Tibial artery (tissue), 4 donors: ENCODE data around the gene C1orf198.
"Not testable (repeated sequence)": the region's sequence is repeated elsewhere in the genome, so short reads cannot be mapped to it uniquely, and the experiment has no call there.

Experiments used
- DNase-seq, 2 donors: peaks; one replicate each; pipeline ENCODE4 v3.0.0-alpha.2; 2019
- H3K27ac ChIP-seq, 2 donors: fragments of 200-600 bp; sonication (generic) in 1 of 2; 1 replicate in 1 of 2; 2 replicates in 1 of 2; pipeline ENCODE4 v1.5.1; 2018 to 2019; ENCODE audit warnings: mild to moderate bottlenecking in 1 of 2
- H3K27me3 ChIP-seq, 2 donors: fragments of 200-600 bp; sonication (generic) in 1 of 2; one replicate each; pipeline versions ENCODE4 v1.5.1 to v1.6.0; 2016 to 2019
- H3K36me3 ChIP-seq, 3 donors: fragments of 200-600 bp; sonication (generic) in 2 of 3; one replicate each; pipeline ENCODE4 v1.5.1; 2016 to 2019; ENCODE audit warnings: mild to moderate bottlenecking in 2 of 3
- H3K4me1 ChIP-seq, 4 donors: fragments of 200-600 bp; sonication (generic) in 2 of 4; 1 replicate in 3 of 4; 2 replicates in 1 of 4; pipeline ENCODE4 v1.5.1; 2016 to 2019
- H3K4me3 ChIP-seq, 2 donors: fragments of 200-600 bp; sonication (generic) in 1 of 2; 1 replicate in 1 of 2; 2 replicates in 1 of 2; pipeline ENCODE4 v1.5.1; 2018 to 2019; ENCODE audit warnings: mild to moderate bottlenecking in 2 of 2
- H3K9me3 ChIP-seq, 3 donors: fragments of 200-600 bp; sonication (generic) in 1 of 3; one replicate each; pipeline ENCODE4 v1.5.1; 2016 to 2019
- intact Hi-C: fragments of 100-400 bp; cut with DNase I; formaldehyde crosslinking; loops from one replicate; pipeline ENCODE4 v1.15.0; 2023; ENCODE audit warnings: low total_unique reads
- TF ChIP-seq, protein P1 (sequence below), 2 experiments: fragments of 200-600 bp in 1 of 2; fragments of 450-650 bp in 1 of 2; IDR thresholded peaks; one replicate each; pipeline ENCODE4 v1.5.1; 2017 to 2019; ENCODE audit warnings: antibody characterized with exemption in 2 of 2, mild to moderate bottlenecking in 1 of 2, moderate library complexity in 1 of 2

The C1orf198 gene

DNA sequence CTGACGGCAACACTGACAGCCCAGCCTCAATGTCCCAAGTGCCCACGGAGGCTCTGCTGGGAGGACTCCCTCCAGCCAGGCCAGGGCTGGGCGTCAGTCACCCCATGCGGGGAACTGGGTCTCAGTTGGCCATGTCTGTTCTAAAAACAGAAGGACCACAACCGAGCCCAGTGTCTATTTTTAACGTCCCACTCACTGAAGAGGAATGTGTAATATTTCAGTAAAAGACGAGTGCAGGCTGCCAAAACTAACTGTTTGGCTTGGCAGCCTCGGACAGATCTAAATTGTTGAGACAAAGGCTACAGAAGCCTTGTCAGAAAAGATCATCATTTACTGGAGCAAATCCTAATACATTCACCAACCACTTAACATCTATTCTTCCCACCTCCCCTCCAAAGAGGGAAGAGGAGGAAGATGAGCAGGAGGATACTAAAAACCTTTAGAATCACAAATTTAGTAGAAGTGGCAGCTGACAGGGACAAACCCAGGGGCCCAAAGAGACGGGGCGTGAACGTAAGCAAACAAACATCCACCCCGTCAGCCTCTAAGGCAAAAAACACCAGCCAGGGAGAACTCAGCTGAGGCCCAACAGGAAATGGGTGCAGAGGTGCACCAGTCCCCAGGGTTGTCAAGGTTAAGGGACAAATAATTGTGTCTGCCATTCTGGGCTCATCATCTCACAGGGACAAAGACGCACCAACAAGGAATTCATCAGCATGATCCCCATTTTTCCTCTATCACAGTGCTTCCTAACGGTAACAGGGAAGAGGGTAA is 18.7 kb downstream of the C1orf198 start:
- peak; percentile 87 to 93 for DNase-seq
- Histone ChIP-seq H3K27ac (peak overlapping the region; percentile 89 to 97), H3K9me3 (no peaks in the 10 kb centered on the region), H3K27me3 (no peaks in the 10 kb centered on the region), H3K4me1 (peaks cover 5 to 95% (median 64%) of the 10 kb centered on the region in 4 donors), H3K36me3 (peaks cover 13 to 29% (median 17%) of the 10 kb centered on the region in 3 donors), H3K4me3 (no peak overlapping the region)
- intact Hi-C loops = no loop called here
- TF ChIP-seq, protein P1, sequence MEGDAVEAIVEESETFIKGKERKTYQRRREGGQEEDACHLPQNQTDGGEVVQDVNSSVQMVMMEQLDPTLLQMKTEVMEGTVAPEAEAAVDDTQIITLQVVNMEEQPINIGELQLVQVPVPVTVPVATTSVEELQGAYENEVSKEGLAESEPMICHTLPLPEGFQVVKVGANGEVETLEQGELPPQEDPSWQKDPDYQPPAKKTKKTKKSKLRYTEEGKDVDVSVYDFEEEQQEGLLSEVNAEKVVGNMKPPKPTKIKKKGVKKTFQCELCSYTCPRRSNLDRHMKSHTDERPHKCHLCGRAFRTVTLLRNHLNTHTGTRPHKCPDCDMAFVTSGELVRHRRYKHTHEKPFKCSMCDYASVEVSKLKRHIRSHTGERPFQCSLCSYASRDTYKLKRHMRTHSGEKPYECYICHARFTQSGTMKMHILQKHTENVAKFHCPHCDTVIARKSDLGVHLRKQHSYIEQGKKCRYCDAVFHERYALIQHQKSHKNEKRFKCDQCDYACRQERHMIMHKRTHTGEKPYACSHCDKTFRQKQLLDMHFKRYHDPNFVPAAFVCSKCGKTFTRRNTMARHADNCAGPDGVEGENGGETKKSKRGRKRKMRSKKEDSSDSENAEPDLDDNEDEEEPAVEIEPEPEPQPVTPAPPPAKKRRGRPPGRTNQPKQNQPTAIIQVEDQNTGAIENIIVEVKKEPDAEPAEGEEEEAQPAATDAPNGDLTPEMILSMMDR (IDR thresholded peaks at IDR 0.05) = no peak

DNA sequence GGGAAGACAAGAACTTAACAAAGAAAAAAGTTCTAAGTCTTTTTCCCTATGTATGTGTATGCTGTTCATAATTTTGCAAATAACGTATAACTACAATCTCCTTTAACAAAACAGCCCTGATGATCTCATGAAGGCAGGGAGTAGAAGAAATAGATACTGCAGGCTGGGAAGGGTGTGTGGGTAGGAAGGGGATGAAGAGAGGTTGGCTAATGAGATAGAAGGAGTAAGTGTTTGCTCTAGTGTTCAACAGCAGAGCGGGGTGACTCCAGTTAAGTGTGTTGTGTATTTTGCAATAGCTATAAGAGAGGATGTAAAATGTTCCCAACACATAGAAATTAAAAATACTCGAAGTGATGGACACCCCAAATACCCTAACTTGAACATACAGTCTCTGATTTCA is 20.1 kb downstream of the C1orf198 start:
- Histone ChIP-seq H3K27me3 (no peaks in the 10 kb centered on the region), H3K4me3 (no peak overlapping the region), H3K27ac (peak overlapping the region; percentile 89 to 97), H3K36me3 (peaks cover 11 to 24% (median 19%) of the 10 kb centered on the region in 3 donors), H3K4me1 (peaks cover 5 to 90% (median 58%) of the 10 kb centered on the region in 4 donors), H3K9me3 (no peaks in the 10 kb centered on the region)
- TF ChIP-seq, protein P1 (IDR thresholded peaks at IDR 0.05) = no peak
- intact Hi-C loops = no loop called here
- DNase-seq = no peak

DNA sequence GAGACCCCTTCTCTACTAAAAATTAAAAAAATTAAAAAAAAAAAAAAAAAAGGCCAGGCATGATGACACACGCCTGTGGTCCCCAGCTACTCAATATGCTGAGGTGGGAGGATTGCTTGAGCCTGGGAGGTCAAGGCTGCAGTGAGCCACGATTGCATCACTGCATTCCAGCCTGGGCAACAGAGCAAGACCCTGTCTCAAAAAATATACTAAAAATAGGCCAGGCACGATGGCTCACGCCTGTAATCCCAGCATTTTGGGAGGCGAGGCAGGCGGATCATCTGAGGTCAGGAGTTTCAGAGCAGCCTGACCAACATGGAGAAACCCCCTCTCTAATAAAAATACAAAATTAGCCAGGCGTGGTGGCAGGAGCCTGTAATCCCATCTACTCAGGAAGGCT is 23.1 kb downstream of the C1orf198 start:
- H3K27me3 ChIP-seq, H3K4me3 ChIP-seq, intact Hi-C loops, H3K9me3 ChIP-seq: not testable (repeated sequence)
- H3K36me3 ChIP-seq = peaks cover 21 to 36% (median 22%) of the 10 kb centered on the region in 3 donors
- peak overlapping the region; percentile 37 to 56 for H3K27ac ChIP-seq
- peaks cover 5 to 89% (median 51%) of the 10 kb centered on the region in 4 donors for H3K4me1 ChIP-seq
- peak in 1 of 2 donors; percentile 81 for DNase-seq

DNA sequence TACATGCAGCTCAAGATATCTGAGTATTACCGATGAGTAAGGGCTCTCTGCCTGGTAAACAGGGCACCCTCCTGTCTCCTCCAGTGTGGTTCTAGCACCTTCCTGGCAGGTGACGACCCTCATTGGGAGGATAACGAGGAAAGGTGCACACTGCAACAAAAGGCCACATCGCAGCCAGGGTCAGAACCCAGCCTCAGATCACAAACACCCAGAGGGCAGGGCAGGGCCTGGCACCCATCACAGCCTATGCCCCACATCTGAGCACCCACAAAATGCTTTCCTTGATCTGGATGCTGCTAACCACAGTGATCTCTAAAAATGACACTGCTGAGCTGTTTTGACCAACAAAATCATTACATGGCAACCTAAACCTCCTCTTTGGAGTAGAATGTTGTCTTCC is 23.8 kb downstream of the C1orf198 start:
- no peak for DNase-seq
- no peaks in the 10 kb centered on the region for H3K9me3 ChIP-seq
- H3K27ac ChIP-seq = peak overlapping the region; percentile 23 to 56
- intact Hi-C loops = no loop called here
- no peak overlapping the region for H3K4me3 ChIP-seq
- peaks cover 21 to 42% (median 22%) of the 10 kb centered on the region in 3 donors for H3K36me3 ChIP-seq
- TF ChIP-seq, protein P1 (IDR thresholded peaks at IDR 0.05) = no peak
- peaks cover 0 to 87% (median 45%) of the 10 kb centered on the region in 4 donors for H3K4me1 ChIP-seq
- H3K27me3 ChIP-seq = no peaks in the 10 kb centered on the region

DNA sequence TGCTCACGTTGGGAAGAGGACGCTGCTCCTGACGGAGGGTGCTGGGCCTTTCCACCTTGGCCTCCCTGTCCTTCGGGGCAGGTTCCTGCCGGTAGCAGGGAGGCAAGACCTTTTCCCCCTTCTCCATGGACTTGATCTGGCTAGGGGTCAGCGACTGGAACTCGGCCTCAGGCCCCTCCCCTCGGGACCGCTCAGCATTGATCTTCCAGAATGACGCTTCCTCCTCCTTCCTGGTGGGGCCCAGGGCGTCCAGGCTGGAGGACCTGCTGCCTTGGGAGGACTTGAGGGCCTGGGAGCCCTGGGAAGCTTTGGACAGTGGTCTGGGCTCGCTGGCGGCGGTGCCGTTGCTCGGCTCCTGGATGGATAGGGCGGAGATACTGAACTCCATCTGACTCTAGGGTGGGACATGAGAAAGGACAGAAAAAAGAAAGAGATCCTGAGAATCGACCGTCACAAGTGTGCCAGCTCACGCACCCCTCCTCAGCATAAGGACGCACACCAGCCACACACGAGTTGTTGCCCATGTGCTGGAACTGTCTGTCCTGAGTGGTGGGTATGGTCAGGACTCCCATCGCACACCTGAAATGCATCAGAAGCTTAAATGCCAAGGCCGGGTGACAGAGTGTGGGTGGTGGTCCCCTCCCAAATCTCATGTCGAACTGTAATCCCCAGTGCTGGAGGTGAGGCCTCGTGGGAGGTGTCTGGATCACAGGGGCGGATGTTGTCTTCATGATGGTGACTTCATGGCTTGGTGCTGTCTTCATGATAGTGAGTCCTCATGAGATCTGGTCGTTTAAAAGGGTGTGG is 24.6 kb downstream of the C1orf198 start:
- H3K9me3 ChIP-seq = no peaks in the 10 kb centered on the region
- H3K27me3 ChIP-seq = no peaks in the 10 kb centered on the region
- H3K36me3 ChIP-seq = peaks cover 27 to 50% (median 29%) of the 10 kb centered on the region in 3 donors
- H3K27ac ChIP-seq = peak overlapping the region in 1 of 2 donors; percentile 56
- peaks cover 0 to 87% (median 37%) of the 10 kb centered on the region in 4 donors for H3K4me1 ChIP-seq
- no peak overlapping the region for H3K4me3 ChIP-seq
- TF ChIP-seq, protein P1 (IDR thresholded peaks at IDR 0.05) = no peak
- DNase-seq = no peak
- intact Hi-C loops = no loop called here

DNA sequence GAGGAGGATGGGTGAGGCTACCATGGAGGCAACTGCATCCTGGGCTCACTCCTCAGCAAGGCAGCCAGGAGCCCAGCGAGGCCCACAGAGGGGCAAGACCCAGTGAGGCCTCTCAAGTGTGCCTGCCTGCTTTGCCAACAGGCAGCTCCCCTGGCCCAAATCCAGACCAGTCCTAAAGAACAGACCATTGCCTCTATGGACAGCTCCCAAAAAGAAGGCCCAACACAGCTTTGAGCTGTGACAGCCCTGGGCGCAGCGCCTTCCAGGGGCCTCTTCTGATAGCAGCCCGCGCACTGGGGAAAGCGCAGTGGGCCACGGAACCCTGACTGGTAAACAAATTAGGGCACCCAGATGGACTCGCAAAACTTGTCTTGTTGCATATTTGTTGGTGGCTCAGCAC is 25.5 kb downstream of the C1orf198 start:
- Histone ChIP-seq H3K27me3 (no peaks in the 10 kb centered on the region), H3K9me3 (no peaks in the 10 kb centered on the region), H3K4me1 (peaks cover 0 to 79% (median 31%) of the 10 kb centered on the region in 4 donors), H3K27ac (peak overlapping the region; percentile 29 to 56), H3K36me3 (peaks cover 36 to 59% (median 38%) of the 10 kb centered on the region in 3 donors), H3K4me3 (no peak overlapping the region)
- intact Hi-C loops = no loop called here
- TF ChIP-seq, protein P1 (IDR thresholded peaks at IDR 0.05) = no peak
- DNase-seq = no peak
